Effector memory CD4-positive, alpha-beta T cell (primary cell): ENCODE results near the gene RNASE13.
"Not testable (repeated sequence)": the region's sequence is repeated elsewhere in the genome, so short reads cannot be mapped to it uniquely, and the experiment has no call there.

Experiments used
- DNase-seq, 3 donors: peaks; one replicate each; pipeline ENCODE4 v3.0.0-alpha.2; 2020
- H3K27ac ChIP-seq: 2 replicates; pipeline ENCODE4 v1.7.0; 2013; ENCODE audit warnings: mild to moderate bottlenecking, low read length, moderate library complexity; ENCODE audit not compliant: insufficient read depth, poor library complexity, severe bottlenecking
- H3K27me3 ChIP-seq: replicated peaks from 2 replicates; pipeline ENCODE4 v1.7.0; 2013; ENCODE audit warnings: mild to moderate bottlenecking, low read length; ENCODE audit not compliant: insufficient read depth, control insufficient read depth, poor library complexity, severe bottlenecking
- H3K36me3 ChIP-seq: 2 replicates; pipeline ENCODE4 v1.7.0; 2013; ENCODE audit warnings: mild to moderate bottlenecking, low read length, moderate library complexity; ENCODE audit not compliant: control insufficient read depth, insufficient read depth
- H3K4me1 ChIP-seq: 2 replicates; pipeline ENCODE4 v1.7.0; 2013; ENCODE audit warnings: low read length, mild to moderate bottlenecking; ENCODE audit not compliant: control insufficient read depth, insufficient read depth, poor library complexity, severe bottlenecking
- H3K4me3 ChIP-seq: 2 replicates; pipeline ENCODE4 v1.7.0; 2013; ENCODE audit warnings: low read length, low read depth, mild to moderate bottlenecking; ENCODE audit not compliant: insufficient read depth, poor library complexity, severe bottlenecking
- H3K9me3 ChIP-seq: 2 replicates; pipeline ENCODE4 v1.7.0; 2013; ENCODE audit warnings: mild to moderate bottlenecking, low read length, moderate library complexity; ENCODE audit not compliant: control insufficient read depth

The RNASE13 gene

DNA sequence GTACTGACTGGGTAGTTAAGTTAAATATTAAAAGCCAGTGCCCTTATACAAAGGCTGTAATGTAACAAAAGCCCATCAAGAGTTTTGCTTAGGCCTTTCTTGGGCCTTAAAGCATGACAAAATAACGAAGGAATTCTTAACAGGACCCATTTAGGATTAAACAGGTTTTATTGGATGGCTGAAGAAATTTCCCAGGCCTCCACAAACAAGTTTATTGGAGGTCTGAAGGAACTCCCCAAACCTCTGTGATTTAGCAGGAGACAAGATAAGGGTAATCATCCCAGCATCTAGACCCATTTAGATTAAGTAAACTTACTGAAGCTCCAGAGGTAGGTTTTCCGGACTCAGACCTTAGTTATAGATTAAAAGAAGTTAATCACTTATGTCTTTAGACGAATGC lies 24.9 kb downstream of the RNASE13 start:
- not testable (repeated sequence) for DNase-seq, H3K4me3 ChIP-seq

DNA sequence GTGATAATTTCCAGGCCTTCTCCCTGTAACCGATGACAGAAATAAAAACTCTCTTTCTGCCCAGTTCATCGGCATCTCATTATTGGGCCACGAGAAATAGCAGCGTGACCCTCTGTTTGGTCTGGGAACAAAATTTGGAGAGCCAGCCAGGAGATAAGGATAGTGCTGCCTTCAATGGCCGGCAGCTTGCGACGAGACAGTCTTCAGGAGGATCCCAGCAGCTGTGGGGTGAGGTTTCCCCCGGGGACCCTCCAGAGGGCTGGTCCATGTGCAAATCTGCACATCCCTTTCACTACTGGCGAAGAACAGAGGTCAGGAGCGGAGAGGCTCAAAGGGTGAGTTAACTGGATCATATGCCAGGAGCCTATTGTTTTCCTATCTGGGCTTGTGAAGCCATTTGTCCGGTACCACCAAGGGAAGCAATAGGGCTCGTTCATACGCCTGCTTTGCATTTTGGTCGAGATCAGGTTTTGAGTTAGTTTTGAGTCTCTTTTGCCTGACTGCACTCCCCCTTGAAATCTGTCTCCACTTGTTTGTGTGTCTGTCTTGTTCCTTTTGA lies 30.7 kb downstream of the RNASE13 start:
- no peak overlapping the region for H3K27ac ChIP-seq
- no peaks in the 10 kb centered on the region for H3K9me3 ChIP-seq
- no peaks in the 10 kb centered on the region for H3K27me3 ChIP-seq
- no peak for DNase-seq
- no peak overlapping the region for H3K4me3 ChIP-seq
- H3K36me3 ChIP-seq: no peaks in the 10 kb centered on the region
- no peaks in the 10 kb centered on the region for H3K4me1 ChIP-seq

More for the DNA sequence above, 24.9 kb downstream of the RNASE13 start:
- H3K9me3 ChIP-seq, H3K27ac ChIP-seq, H3K27me3 ChIP-seq, H3K4me1 ChIP-seq, H3K36me3 ChIP-seq: not testable (repeated sequence)

DNA sequence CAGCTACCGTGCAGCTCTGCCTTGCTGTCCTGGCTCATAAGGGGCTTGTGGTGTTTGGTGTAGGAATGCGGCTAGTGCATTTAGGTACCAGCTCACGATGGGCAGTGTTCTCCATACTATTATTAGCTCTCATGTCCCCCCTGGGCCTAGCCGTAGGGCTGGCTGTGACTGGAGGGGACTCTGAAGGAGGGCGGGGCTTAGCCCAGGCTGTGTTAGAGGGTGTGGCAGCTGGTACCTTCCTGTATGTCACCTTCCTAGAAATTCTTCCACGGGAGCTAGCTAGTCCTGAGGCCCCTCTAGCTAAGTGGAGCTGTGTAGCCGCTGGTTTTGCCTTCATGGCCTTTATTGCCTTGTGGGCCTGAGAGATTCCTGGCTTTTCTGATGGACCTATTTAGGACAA lies 33.4 kb downstream of the RNASE13 start:
- Histone ChIP-seq H3K4me1 (no peaks in the 10 kb centered on the region), H3K27me3 (no peaks in the 10 kb centered on the region), H3K4me3 (no peak overlapping the region), H3K27ac (no peak overlapping the region), H3K9me3 (no peaks in the 10 kb centered on the region), H3K36me3 (peaks cover 5% of the 10 kb centered on the region)
- DNase-seq: no peak

DNA sequence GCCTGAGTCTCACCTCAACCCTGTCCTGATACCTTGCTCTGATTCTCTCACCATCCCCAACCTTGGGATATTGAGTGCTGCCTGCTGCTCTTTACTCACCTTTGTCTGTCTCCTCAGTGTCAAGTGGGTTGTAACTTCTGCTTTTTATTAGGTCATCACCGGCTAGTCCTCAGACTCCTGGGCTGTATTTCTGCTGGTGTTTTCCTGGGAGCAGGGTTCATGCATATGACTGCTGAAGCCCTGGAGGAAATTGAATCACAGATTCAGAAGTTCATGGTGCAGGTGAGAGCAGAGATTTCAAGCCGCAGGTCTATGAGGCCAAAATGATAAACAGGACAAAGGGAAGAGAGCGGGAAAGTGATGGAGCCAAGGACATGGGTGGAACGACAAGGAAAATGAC lies 35.0 kb downstream of the RNASE13 start:
- peaks cover 21% of the 10 kb centered on the region for H3K36me3 ChIP-seq
- DNase-seq: no peak
- no peaks in the 10 kb centered on the region for H3K9me3 ChIP-seq
- H3K27me3 ChIP-seq: no peaks in the 10 kb centered on the region
- no peaks in the 10 kb centered on the region for H3K4me1 ChIP-seq
- no peak overlapping the region for H3K4me3 ChIP-seq
- no peak overlapping the region for H3K27ac ChIP-seq

DNA sequence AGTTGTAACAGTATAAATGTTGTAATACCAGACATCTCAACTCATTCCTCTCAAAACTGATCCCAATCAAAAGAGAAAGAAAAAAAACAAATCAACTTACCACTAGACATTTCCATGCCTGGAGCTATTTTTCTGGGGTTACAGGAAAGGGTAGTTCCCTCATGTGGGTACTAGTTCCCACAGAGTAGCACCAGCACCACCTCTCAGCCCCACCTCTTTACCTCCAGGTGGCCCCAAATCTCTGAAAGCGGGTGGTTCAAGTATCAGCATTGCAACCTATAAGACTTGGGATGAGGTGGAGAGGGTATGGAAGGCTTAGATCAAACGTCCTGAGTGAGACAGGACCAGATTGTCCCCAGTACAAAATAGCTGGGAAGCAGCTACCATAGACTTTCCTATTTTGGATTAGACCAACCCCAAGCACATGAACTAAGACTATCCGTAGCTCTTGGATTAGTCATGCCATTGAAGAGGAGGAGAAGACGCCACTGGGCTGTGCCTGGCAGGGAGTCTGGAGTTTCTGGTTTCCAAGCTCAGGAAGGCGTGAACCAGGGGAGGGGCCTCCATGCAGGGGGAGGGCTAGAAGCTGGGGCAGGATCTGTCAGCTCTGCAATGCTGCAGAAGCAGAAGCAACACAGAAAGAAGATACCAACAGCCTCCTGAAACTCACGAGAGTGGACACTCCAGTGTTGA lies 35.8 kb downstream of the RNASE13 start, which contains the start of gene SLC39A2:
SLC39A2 (plus strand) TSS at position 620 of the 693 bp plus-strand sequence. CDS start 154 bp downstream, outside the sequence.
- no peak for DNase-seq
- Histone ChIP-seq H3K27me3 (no peaks in the 10 kb centered on the region), H3K36me3 (peaks cover 29% of the 10 kb centered on the region), H3K4me1 (no peaks in the 10 kb centered on the region), H3K4me3 (no peak within 1 kb of the TSS), H3K9me3 (no peaks in the 10 kb centered on the region), H3K27ac (no peak within 1 kb of the TSS)

DNA sequence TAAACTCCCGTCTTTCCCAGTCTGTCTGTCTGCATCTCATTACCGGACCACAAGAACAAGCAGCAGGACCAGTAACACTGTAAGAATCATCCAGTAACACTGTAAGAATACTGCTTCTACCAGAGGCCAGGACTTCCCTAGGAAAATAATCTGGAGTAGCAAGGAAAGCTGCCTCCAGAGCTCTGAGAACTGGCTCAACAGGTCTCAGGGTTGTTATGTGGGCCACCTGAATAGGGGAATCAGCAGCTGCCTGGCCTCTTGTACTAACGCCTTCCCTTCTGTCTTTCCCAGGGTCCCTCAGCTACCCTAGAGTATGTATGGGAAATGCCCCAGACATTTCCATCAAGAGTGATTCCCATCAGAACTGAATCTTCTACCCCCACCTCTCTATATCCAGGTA lies 36.5 kb downstream of the RNASE13 start:
- Histone ChIP-seq H3K36me3 (peaks cover 33% of the 10 kb centered on the region), H3K27ac (no peak overlapping the region), H3K4me1 (no peaks in the 10 kb centered on the region), H3K4me3 (no peak overlapping the region), H3K27me3 (no peaks in the 10 kb centered on the region), H3K9me3 (no peaks in the 10 kb centered on the region)
- no peak for DNase-seq

DNA sequence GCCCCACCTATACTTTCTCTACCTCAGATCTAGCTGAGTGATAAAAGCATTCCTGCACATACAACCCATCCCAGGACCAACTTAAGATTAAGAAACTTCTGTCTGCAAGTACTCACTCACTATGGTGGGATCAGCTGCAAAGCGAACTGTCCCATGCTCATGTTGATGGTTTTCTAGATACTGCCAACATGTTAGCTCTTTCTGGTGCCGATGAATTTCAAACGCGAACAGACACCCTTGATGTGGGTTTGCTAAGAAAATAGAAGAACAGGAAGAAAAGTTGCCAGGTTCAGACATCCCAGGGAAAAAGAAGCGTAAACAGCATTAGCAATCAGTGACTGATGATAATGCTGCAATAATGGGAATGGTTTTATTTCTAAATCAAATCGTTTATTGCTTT lies 37.0 kb downstream of the RNASE13 start:
- no peaks in the 10 kb centered on the region for H3K9me3 ChIP-seq
- H3K27me3 ChIP-seq: no peaks in the 10 kb centered on the region
- no peak overlapping the region for H3K27ac ChIP-seq
- no peaks in the 10 kb centered on the region for H3K4me1 ChIP-seq
- peaks cover 38% of the 10 kb centered on the region for H3K36me3 ChIP-seq
- DNase-seq: no peak
- H3K4me3 ChIP-seq: no peak overlapping the region

DNA sequence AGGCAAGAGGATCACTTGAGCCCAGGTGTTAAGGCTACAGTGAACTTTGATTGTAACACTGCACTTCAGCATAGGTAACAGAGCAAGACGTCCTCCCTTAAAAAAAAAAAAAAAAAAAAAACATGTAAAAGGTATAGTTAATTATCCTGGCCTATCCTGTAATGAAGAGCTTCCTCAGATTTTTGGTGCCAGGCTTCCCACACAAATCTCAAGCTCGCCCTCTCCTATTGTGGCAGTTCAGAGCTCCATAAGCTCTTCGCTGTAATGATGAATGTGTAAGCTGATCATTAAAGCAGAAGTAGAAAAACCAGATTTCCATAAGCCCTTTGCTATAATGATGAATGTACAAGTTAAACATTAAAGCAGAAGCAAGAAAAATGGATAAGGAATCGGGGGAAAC lies 37.5 kb downstream of the RNASE13 start:
- Histone ChIP-seq H3K4me3 (no peak overlapping the region), H3K4me1 (no peaks in the 10 kb centered on the region), H3K27ac (no peak overlapping the region), H3K9me3 (no peaks in the 10 kb centered on the region), H3K36me3 (peaks cover 42% of the 10 kb centered on the region), H3K27me3 (no peaks in the 10 kb centered on the region)
- DNase-seq: no peak

DNA sequence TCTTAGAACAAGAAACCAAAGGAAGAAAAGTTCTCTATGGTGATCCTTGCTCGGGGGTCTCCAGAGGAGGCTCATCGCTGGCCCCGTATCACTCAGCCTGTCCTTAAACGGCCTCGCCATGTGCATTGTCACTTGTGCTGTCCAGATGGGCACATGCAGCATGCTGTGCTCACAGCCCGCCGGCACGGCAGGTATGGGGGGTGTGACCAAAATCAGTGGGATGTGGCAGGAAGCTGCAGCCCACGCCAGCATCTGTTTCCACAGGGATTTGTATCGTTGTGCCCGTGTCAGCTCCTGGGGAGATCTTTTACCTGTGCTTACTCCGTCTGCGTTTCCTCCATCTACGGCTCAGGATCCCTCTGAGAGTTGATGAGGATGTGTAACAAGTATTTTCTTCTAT lies 38.1 kb downstream of the RNASE13 start:
- no peak for DNase-seq
- Histone ChIP-seq H3K36me3 (peaks cover 42% of the 10 kb centered on the region), H3K4me3 (no peak overlapping the region), H3K27ac (no peak overlapping the region), H3K9me3 (no peaks in the 10 kb centered on the region), H3K4me1 (no peaks in the 10 kb centered on the region), H3K27me3 (no peaks in the 10 kb centered on the region)

DNA sequence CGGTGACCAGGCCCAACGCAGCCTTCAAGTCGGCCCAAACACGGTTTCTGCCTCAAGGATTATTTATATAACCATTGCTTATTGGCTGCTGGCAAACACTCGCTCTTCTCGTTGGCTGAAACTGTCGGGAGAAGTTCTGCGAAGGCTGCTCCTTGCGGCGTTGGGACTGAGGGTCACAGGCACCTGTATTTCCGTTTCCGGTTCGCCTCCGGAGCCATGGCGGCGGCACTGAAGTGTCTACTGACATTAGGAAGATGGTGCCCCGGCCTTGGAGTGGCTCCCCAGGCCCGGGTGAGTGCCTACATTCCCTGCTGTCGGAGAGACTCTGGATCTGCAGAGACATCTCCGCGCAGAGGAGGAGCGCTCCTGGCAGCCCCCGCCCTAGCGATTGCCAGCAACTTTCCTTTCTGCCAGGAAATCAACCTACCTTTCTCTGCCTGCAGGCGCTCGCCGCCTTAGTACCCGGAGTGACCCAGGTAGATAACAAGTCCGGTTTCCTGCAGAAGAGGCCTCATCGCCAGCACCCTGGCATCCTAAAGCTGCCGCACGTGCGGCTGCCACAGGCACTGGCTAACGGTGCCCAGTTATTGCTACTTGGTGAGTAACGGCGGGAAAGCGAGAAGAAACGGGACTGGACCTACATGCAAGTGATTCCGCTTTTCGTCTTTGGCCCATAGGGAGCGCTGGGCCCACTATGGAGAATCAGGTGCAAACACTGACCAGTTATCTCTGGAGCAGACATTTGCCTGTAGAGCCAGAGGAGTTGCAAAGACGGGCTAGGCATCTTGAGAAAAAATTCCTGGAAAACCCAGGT lies 44.6 kb downstream of the RNASE13 start, which contains the start of gene METTL17:
METTL17 (plus strand) TSS at position 194 of the 814 bp plus-strand sequence; CDS start at position 217, 23 bp downstream.
- H3K4me3 ChIP-seq: peak within 1 kb of the TSS; percentile 92
- H3K27ac ChIP-seq: peak within 1 kb of the TSS; percentile 70
- H3K4me1 ChIP-seq: peaks cover 19% of the 10 kb centered on the region

More for the DNA sequence above, 44.6 kb downstream of the RNASE13 start, which contains the start of gene METTL17:
- peak; percentile 65 to 82 (median 79) for DNase-seq
- H3K36me3 ChIP-seq: peaks cover 24% of the 10 kb centered on the region
- H3K9me3 ChIP-seq: no peaks in the 10 kb centered on the region
- H3K27me3 ChIP-seq: no peaks in the 10 kb centered on the region
